GM10847 (cell line): ENCODE data around the gene PLAAT1.

Experiments
- POLR2A ChIP-seq: IDR thresholded peaks from 2 replicates; pipeline ENCODE4 v1.6.1; 2011; ENCODE audit not compliant: insufficient read length; ENCODE audit errors: extremely low read depth

PLAAT1 gene

GRCh38 chr3:193310914-193311723 is 70.1 kb downstream of the PLAAT1 start:
- no peak for TF ChIP-seq POLR2A

GRCh38 chr3:193313061-193313958 is 72.3 kb downstream of the PLAAT1 start:
- no peak for TF ChIP-seq POLR2A

- TF ChIP-seq POLR2A, result no peak
Observed at GRCh38 chr3:193314161-193314560, 73.1 kb downstream of the PLAAT1 start.

- no peak for TF ChIP-seq POLR2A
Observed at GRCh38 chr3:193317682-193318300, 76.8 kb downstream of the PLAAT1 start.
